Brain microvascular endothelial cell (primary cell): ENCODE results near the gene KCNAB1.
A peak's percentile ranks its signal among the peaks of the same experiment; 100 is the strongest.

ENCODE experiments used
- DNase-seq: peaks from one replicate; pipeline ENCODE4 v3.0.0-alpha.2; 2020
- H3K27ac ChIP-seq: fragments of 250-450 bp; sonication (Bioruptor Pico); 2 replicates; pipeline ENCODE4 v1.5.1; 2020; ENCODE audit warnings: mild to moderate bottlenecking, moderate library complexity
- H3K27me3 ChIP-seq: fragments of 250-450 bp; sonication (Bioruptor Pico); replicated peaks from 2 replicates; pipeline ENCODE4 v1.5.1; 2020; ENCODE audit warnings: mild to moderate bottlenecking
- H3K36me3 ChIP-seq: fragments of 250-450 bp; sonication (Bioruptor Pico); replicated peaks from 2 replicates; pipeline ENCODE4 v1.5.1; 2020; ENCODE audit warnings: mild to moderate bottlenecking
- H3K4me3 ChIP-seq: 2 replicates; pipeline ENCODE4 v1.5.1; 2011; ENCODE audit warnings: low read depth, mild to moderate bottlenecking, control low read depth, low read length, moderate library complexity
- CTCF ChIP-seq: IDR thresholded peaks from 2 replicates; pipeline ENCODE4 v1.5.1; 2011; ENCODE audit warnings: low read depth, mild to moderate bottlenecking, moderate library complexity, low read length, control low read depth, inconsistent platforms; ENCODE audit errors: missing control alignments
- in situ Hi-C: cut with HindIII; loops from 2 replicates; pipeline ENCODE4 v1.10.0; 2017; ENCODE audit warnings: low sequenced_read_pairs, low pct_ligation_motif_present

The KCNAB1 gene

GRCh38 chr3:156489462-156489911 lies 369.1 kb downstream of the KCNAB1 start:
- no peak for TF ChIP-seq CTCF
- in situ Hi-C loops, result no loop called here
- Histone ChIP-seq H3K27me3 (no peaks in the 10 kb centered on the region), H3K36me3 (no peaks in the 10 kb centered on the region), H3K4me3 (no peak overlapping the region), H3K27ac (peak overlapping the region; percentile 54)
- DNase-seq, result no peak

GRCh38 chr3:156491192-156491591 lies 370.8 kb downstream of the KCNAB1 start:
- no peak for TF ChIP-seq CTCF
- in situ Hi-C loops, result no loop called here
- no peak for DNase-seq
- Histone ChIP-seq H3K27ac (no peak overlapping the region), H3K27me3 (no peaks in the 10 kb centered on the region), H3K4me3 (no peak overlapping the region), H3K36me3 (no peaks in the 10 kb centered on the region)

GRCh38 chr3:156492801-156493261 lies 372.5 kb downstream of the KCNAB1 start:
- Histone ChIP-seq H3K27me3 (no peaks in the 10 kb centered on the region), H3K36me3 (no peaks in the 10 kb centered on the region), H3K4me3 (no peak overlapping the region), H3K27ac (no peak overlapping the region)
- DNase-seq, result no peak
- TF ChIP-seq CTCF, result no peak
- in situ Hi-C loops, result no loop called here

GRCh38 chr3:156493887-156494286 lies 373.5 kb downstream of the KCNAB1 start:
- DNase-seq, result no peak
- no peak overlapping the region for H3K4me3 ChIP-seq
- no peak overlapping the region for H3K27ac ChIP-seq
- H3K27me3 ChIP-seq, result no peaks in the 10 kb centered on the region
- H3K36me3 ChIP-seq, result no peaks in the 10 kb centered on the region
- in situ Hi-C loops, result no loop called here
- no peak for TF ChIP-seq CTCF

GRCh38 chr3:156495816-156496215 lies 375.4 kb downstream of the KCNAB1 start:
- Histone ChIP-seq H3K4me3 (no peak overlapping the region), H3K27ac (no peak overlapping the region), H3K27me3 (no peaks in the 10 kb centered on the region), H3K36me3 (no peaks in the 10 kb centered on the region)
- DNase-seq, result no peak
- no peak for TF ChIP-seq CTCF
- in situ Hi-C loops, result no loop called here

- TF ChIP-seq CTCF, result no peak
- no peaks in the 10 kb centered on the region for H3K27me3 ChIP-seq
- no peak overlapping the region for H3K4me3 ChIP-seq
- peak overlapping the region; percentile 61 for H3K27ac ChIP-seq
- in situ Hi-C loops, result no loop called here
- DNase-seq, result no peak
- H3K36me3 ChIP-seq, result no peaks in the 10 kb centered on the region
These were observed 376.9 kb downstream of the KCNAB1 start for GRCh38 chr3:156497326-156497725.
